ENCODE results near the gene GPC5.

The GPC5 gene

DNA sequence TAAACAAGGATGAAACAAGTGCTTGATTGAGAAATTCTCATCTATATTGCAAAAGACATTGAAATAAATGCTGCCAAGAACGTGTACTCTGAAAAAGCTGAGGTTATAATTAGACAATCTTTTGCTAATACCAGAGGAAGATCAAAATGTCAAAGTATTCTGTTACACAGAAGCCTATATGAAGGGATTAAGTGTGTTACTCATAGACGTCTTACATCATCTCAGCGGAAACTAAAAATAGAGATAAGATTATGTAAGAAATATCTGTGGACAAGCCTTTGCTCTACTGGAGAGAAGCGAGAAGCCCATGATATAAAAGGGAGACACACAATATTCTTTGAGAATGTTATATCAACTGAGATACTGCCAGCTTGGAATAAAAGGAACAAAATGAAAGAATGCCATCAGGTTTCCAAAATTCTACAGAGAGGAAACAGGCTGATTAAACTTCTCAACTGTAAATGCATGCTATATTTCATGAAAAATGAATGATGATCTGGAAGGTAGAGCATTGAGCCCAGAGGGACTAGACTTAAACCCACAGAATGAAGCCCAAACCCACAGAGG is 699.0 kb downstream of the GPC5 start:
- TF ChIP-seq CTCF (IDR thresholded peaks at IDR 0.05; ENCODE audit: insufficient read depth, low read length, poor library complexity, severe bottlenecking) = no peak
- Histone ChIP-seq H3K27me3 (replicated peaks; ENCODE audit: control insufficient read depth, insufficient read depth, low read length) (no peaks in the 10 kb centered on the region), H3K36me3 (ENCODE audit: control insufficient read depth, insufficient read depth, low read length) (no peaks in the 10 kb centered on the region), H3K4me3 (replicated peaks; ENCODE audit: low read depth, low read length) (no peak overlapping the region)
- no peak for DNase-seq (ENCODE audit: extremely low read depth, insufficient read length)

DNA sequence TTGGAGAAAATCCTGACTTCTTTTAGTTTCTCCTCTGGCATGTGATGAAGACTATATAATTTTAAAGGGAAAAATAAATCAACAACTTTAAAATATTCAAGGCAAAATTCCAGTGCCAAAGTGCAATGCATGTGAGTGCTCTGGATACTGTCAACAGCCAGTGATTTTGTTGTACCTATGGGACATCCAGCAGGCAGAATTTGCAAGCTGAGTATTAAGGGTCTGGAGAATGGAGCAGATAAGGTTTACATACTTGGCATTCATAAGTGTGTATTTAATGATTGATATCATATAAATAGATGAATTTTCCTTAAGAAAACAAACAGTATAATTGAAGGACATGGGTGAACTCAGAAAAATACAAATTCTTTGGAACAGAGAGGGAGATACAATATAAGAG is 703.4 kb downstream of the GPC5 start:
- no peak overlapping the region for H3K4me3 ChIP-seq (replicated peaks; ENCODE audit: low read depth, low read length)
- no peak for TF ChIP-seq CTCF (IDR thresholded peaks at IDR 0.05; ENCODE audit: insufficient read depth, low read length, poor library complexity, severe bottlenecking)

GRCh38 chr13:92103689-92104153 is 705.3 kb downstream of the GPC5 start:
- no peak for TF ChIP-seq CTCF (IDR thresholded peaks at IDR 0.05; ENCODE audit: insufficient read depth, low read length, poor library complexity, severe bottlenecking)
- H3K27me3 ChIP-seq (replicated peaks; ENCODE audit: control insufficient read depth, insufficient read depth, low read length) = no peaks in the 10 kb centered on the region
- H3K4me3 ChIP-seq (replicated peaks; ENCODE audit: low read depth, low read length) = no peak overlapping the region
- no peaks in the 10 kb centered on the region for H3K36me3 ChIP-seq (ENCODE audit: control insufficient read depth, insufficient read depth, low read length)
- no peak for DNase-seq (ENCODE audit: extremely low read depth, insufficient read length)

More for the DNA sequence above, 703.4 kb downstream of the GPC5 start:
- DNase-seq (ENCODE audit: extremely low read depth, insufficient read length) = no peak
- Histone ChIP-seq H3K36me3 (ENCODE audit: control insufficient read depth, insufficient read depth, low read length) (no peaks in the 10 kb centered on the region), H3K27me3 (replicated peaks; ENCODE audit: control insufficient read depth, insufficient read depth, low read length) (no peaks in the 10 kb centered on the region)

DNA sequence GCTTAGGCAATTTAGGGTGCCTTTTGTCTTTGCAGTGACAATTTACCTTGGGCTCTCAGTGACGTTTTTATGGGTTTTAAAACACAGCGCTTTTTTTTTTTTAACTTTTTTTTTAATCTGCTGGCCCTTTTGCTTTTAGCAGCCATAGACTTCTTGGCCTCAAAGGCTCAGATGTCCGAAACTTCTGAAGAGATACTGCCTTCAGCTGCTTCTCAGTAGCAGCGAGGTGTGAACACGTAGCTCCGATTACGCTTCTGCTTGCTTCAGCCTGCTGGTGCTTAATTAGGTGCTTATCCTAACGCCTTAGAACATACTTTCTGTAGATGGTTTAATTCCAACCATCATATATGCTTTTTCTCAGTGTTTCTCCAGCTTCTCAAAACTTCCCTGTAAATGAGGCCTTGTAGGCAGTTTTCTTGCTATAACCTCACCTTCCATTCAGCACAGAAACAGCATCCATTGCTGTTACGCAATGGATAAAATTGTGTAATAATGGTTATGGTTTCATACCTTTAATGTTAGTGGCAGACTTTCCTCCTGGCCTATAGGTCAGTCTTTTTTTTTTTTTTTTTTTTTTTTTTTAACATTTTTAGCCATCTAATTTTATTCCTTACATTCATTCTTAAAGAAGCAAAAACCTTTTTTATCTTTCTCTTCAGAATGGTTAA is 723.9 kb downstream of the GPC5 start:
- Histone ChIP-seq H3K36me3 (ENCODE audit: control insufficient read depth, insufficient read depth, low read length) (no peaks in the 10 kb centered on the region), H3K4me3 (replicated peaks; ENCODE audit: low read depth, low read length) (no peak overlapping the region), H3K27me3 (replicated peaks; ENCODE audit: control insufficient read depth, insufficient read depth, low read length) (no peaks in the 10 kb centered on the region)
- no peak for TF ChIP-seq CTCF (IDR thresholded peaks at IDR 0.05; ENCODE audit: insufficient read depth, low read length, poor library complexity, severe bottlenecking)
- DNase-seq (ENCODE audit: extremely low read depth, insufficient read length) = no peak

DNA sequence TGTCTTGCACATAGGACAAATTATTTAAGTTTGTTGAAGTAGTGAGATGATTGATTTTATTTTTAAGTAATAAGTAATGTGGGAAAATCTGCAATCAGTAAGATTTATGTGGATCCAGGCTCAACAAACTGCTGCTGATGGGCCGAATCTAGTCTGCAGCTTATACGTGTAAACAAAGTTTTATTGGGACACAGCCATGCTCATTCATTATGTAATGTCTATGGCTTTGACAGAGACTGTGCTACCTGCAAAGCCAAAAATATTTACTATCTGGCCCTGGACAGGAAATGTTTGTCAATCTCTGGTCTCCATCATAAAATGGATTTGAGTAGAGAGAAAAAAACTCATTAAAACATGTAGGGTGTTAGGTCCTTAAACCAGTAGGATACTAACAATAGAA is 728.0 kb downstream of the GPC5 start:
- no peak for DNase-seq (ENCODE audit: extremely low read depth, insufficient read length)
- Histone ChIP-seq H3K27me3 (replicated peaks; ENCODE audit: control insufficient read depth, insufficient read depth, low read length) (no peaks in the 10 kb centered on the region), H3K36me3 (ENCODE audit: control insufficient read depth, insufficient read depth, low read length) (no peaks in the 10 kb centered on the region), H3K4me3 (replicated peaks; ENCODE audit: low read depth, low read length) (no peak overlapping the region)
- no peak for TF ChIP-seq CTCF (IDR thresholded peaks at IDR 0.05; ENCODE audit: insufficient read depth, low read length, poor library complexity, severe bottlenecking)

All from GM06990 (cell line).